HG03103 (cell line): ENCODE data around the gene EIF4G1.

Source experiments
- ATAC-seq: cut with Tn5 transposase; IDR thresholded peaks from one replicate; pipeline ENCODE4 v1.9.1; 2021; ENCODE audit warnings: low read depth; ENCODE audit not compliant: unreplicated experiment

Gene EIF4G1

GRCh38 chr3:184381261-184382224 lies 67.1 kb downstream of the EIF4G1 start:
- no peak for ATAC-seq

GRCh38 chr3:184382326-184383032 lies 68.1 kb downstream of the EIF4G1 start:
- ATAC-seq = no peak

DNA sequence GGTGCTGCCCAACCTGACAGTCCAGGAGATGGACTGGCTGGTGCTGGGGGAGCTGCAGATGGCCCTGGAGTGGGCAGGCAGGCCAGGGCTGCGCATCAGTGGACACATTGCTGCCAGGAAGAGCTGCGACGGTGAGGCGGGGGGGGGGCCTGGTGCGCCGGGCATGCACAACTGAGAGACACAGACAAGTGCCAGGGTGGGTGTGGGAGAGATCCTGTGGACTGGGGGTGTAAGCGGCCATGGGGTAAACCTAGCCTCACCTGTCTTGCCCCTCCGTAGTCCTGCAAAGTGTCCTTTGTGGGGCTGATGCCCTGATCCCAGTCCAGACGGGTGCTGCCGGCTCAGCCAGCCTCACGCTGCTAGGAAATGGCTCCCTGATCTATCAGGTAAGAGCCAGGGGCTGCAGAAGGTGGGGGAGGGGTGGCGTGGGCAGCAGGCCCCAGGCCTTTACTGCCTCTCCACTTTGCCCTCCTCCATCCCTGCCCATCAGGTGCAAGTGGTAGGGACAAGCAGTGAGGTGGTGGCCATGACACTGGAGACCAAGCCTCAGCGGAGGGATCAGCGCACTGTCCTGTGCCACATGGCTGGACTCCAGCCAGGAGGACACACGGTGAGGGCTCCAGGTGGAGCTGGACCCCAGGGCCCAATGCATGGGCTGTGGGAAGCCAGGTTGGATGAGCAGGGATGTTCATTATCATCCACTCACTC lies 68.8 kb downstream of the EIF4G1 start:
- ATAC-seq = no peak

- no peak for ATAC-seq
These were observed 69.9 kb downstream of the EIF4G1 start for GRCh38 chr3:184384342-184384741.
